Kidney epithelial cell (primary cell): ENCODE data around the gene SCAMP1. TPM values are rescaled to one million over a fixed set of nuclear protein-coding genes. Genes with fewer than 3 reads are reported as not detected.

ENCODE experiments used
- DNase-seq: peaks from one replicate; pipeline ENCODE4 v3.0.0-alpha.2; 2010; ENCODE audit warnings: low read depth
- H3K27me3 ChIP-seq: 2 replicates; pipeline ENCODE4 v1.6.0; 2011; ENCODE audit warnings: low read length; ENCODE audit not compliant: control insufficient read depth, insufficient read depth
- H3K36me3 ChIP-seq: 2 replicates; pipeline ENCODE4 v1.5.1; 2011; ENCODE audit warnings: low read length; ENCODE audit not compliant: control insufficient read depth, insufficient read depth
- H3K4me3 ChIP-seq: 2 replicates; pipeline ENCODE4 v1.5.1; 2011; ENCODE audit warnings: low read depth, mild to moderate bottlenecking, control low read depth, low read length
- total RNA-seq: library from RNA; depleted of rRNA; stranded (reverse); fragments of >200 nt; gene quantifications from 2 replicates; pipeline ENCODE4 v1.2.3, GENCODE V29; 2015
- TF ChIP-seq, protein P1 (sequence below): IDR thresholded peaks from 2 replicates; pipeline ENCODE4 v1.5.1; 2011; ENCODE audit warnings: mild to moderate bottlenecking, moderate library complexity, low read length, control low read depth, inconsistent platforms; ENCODE audit not compliant: insufficient read depth, poor library complexity, severe bottlenecking

SCAMP1 gene
- total RNA-seq, 1 donor from 2014 or later, result 43.0 TPM

DNA sequence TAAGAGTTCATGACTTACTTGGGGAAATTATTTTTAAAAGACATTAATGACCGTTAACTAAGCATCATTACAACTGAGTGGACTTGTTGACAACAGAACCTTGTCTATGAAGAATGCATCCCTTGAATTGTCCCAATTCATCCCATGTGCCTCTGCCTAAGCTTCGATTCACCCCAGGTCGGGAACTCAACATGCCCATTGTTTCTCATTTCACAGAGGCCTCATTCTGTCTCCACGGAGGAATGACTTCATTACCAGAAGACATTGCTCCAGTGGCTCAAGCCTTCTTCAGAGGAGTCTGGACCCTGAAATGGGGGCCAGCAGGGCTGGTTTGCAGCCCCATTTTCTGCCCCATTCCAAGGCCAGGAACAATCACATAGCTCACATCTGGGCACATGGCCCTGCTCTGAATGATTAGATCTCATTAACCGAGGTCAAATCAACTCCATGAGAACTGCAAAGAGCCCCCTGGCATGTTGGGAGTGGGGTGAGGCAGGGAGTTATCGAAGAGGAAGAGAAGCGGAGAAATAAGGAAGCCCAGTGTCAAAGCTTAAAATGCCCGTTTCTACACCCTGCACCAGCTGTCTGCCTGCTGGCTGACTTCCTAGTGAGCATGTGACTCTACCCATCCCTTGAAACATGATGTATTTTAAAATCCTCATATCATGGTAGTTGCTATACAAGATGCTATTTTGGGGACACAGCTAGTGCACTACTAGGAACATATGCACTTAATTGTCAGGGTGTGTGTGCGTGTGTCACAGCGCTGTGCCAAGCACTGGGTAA is 150.9 kb downstream of the SCAMP1 start:
- DNase-seq, result no peak
- Histone ChIP-seq H3K36me3 (no peaks in the 10 kb centered on the region), H3K27me3 (no peaks in the 10 kb centered on the region), H3K4me3 (no peak overlapping the region)
- TF ChIP-seq, protein P1, sequence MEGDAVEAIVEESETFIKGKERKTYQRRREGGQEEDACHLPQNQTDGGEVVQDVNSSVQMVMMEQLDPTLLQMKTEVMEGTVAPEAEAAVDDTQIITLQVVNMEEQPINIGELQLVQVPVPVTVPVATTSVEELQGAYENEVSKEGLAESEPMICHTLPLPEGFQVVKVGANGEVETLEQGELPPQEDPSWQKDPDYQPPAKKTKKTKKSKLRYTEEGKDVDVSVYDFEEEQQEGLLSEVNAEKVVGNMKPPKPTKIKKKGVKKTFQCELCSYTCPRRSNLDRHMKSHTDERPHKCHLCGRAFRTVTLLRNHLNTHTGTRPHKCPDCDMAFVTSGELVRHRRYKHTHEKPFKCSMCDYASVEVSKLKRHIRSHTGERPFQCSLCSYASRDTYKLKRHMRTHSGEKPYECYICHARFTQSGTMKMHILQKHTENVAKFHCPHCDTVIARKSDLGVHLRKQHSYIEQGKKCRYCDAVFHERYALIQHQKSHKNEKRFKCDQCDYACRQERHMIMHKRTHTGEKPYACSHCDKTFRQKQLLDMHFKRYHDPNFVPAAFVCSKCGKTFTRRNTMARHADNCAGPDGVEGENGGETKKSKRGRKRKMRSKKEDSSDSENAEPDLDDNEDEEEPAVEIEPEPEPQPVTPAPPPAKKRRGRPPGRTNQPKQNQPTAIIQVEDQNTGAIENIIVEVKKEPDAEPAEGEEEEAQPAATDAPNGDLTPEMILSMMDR, result no peak

DNA sequence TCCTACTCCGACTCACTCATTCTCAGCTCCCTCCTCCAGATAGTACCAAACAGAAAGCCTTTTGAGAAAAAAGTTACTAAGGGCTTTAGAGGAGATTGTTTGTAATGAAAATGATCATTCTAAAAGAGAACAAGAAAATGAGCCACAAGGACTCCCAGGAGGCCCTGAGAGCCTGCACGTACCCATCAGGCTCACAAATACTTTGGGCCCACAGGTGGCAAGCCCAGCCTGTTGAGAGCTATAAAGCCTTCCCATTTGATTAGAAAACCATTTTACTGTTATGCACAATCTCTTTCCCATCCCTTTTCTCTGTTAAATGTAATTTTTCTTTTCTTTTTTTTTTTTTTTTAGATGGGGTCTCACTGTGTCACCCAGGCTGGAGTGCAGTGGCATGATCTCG is 152.0 kb downstream of the SCAMP1 start:
- Histone ChIP-seq H3K27me3 (no peaks in the 10 kb centered on the region), H3K4me3 (no peak overlapping the region), H3K36me3 (no peaks in the 10 kb centered on the region)
- TF ChIP-seq, protein P1, result no peak
- no peak for DNase-seq

DNA sequence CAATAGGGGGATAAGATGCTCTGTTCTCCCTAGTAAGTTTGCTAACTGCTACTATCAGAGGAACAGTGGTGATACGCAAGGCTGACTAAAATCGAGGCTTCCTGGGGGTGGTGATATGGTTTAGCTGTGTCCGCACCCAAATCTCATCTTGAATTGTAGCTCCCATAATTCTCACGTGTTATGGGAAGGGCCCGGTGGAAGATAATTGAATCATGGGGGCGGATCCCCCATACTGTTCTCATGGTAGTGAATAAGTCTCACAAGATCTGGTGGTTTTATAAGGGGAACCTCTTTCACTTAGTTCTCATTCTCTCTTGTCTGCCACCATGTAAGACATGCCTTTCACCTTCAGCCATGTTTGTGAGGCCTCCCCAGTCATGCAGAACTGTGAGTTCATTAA is 153.0 kb downstream of the SCAMP1 start:
- no peak for DNase-seq
- Histone ChIP-seq H3K4me3 (no peak overlapping the region), H3K27me3 (no peaks in the 10 kb centered on the region), H3K36me3 (no peaks in the 10 kb centered on the region)
- TF ChIP-seq, protein P1, result no peak

DNA sequence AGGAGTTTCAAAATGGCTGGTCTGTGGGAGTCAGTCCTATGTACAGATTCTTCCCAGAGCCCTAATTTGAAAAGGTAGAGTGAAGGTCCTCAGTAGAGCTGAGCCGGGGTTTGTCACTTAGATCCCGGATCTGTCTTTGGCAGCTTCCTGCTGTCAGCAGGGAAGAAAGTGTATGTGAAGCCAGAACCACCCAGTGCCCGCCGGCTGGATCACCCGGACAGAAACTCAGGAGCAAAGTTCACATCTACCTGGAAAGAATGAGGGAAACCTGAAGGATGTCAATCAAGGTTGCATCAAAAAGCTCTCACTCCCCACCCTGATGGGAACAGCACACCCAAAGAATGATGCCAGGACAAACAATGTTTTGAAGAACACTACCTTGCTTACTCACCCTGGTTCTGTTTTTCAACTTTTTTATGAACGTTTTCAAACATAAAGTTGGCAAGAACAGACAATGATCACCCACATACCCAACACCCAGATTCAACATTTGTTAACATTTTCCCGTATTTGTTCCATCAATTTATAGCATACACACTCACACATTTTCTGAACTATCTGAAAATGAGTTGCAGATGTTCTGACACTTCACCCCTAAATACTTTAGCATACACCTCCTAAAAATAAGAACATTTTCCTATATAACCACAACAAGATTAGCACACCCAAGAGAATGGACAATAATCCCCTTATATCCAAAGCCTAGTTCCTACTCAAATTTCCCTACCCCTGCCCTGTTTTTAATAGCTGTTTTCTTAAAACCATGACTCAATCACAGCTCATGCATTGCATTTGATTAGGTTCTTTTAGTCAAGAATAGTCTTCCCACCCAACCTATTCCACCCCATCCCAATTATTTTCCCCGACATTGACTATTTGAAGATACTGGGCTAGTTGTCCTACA is 154.3 kb downstream of the SCAMP1 start:
- H3K36me3 ChIP-seq, result no peaks in the 10 kb centered on the region
- H3K4me3 ChIP-seq, result no peak overlapping the region
- TF ChIP-seq, protein P1, result no peak
- DNase-seq, result no peak
- H3K27me3 ChIP-seq, result no peaks in the 10 kb centered on the region

DNA sequence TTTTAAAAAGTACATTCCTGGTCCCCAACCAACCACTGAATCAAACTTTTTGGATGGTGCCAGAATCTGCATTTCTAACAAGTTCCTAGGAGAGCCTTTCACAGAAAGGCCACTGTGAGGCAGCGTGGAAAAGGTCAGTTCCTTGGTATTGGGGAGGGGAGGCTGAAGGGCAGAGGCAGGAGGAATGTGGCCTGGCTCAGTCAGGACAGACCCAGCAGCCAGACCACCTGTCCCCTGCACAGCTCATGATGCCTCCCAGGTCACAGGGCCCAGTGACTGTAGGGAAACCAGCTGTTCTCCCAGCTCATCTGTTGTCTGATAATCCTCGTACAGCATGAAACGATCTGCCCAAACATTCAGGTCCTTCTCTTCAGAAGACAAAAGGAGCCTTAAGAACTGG is 155.3 kb downstream of the SCAMP1 start:
- TF ChIP-seq, protein P1, result no peak
- no peak overlapping the region for H3K4me3 ChIP-seq
- no peaks in the 10 kb centered on the region for H3K27me3 ChIP-seq
- H3K36me3 ChIP-seq, result no peaks in the 10 kb centered on the region
- no peak for DNase-seq
